HAP-1 (cell line): ENCODE results near the gene KMT5C.

Source experiments
- DNase-seq, 2 experiments: peaks; one replicate each; pipeline ENCODE4 v3.0.0-alpha.2; 2016 to 2020; ENCODE audit warnings: low spot score in 2 of 2
- H3K27me3 ChIP-seq: fragments of 250-450 bp; sonication (Bioruptor Pico); 2 replicates; pipeline ENCODE4 v1.5.1; 2020; ENCODE audit warnings: low read depth, mild to moderate bottlenecking, moderate library complexity
- H3K36me3 ChIP-seq: fragments of 250-450 bp; sonication (Bioruptor Pico); replicated peaks from 2 replicates; pipeline ENCODE4 v1.5.1; 2020; ENCODE audit warnings: mild to moderate bottlenecking
- H3K4me1 ChIP-seq: fragments of 250-450 bp; sonication (Bioruptor Pico); 2 replicates; pipeline ENCODE4 v1.5.1; 2020; ENCODE audit warnings: mild to moderate bottlenecking
- H3K4me3 ChIP-seq: fragments of 250-450 bp; sonication (Bioruptor Pico); 2 replicates; pipeline ENCODE4 v1.5.1; 2020; ENCODE audit warnings: mild to moderate bottlenecking, moderate library complexity
- H3K9me3 ChIP-seq: fragments of 250-450 bp; sonication (Bioruptor Pico); 2 replicates; pipeline ENCODE4 v1.5.1; 2020; ENCODE audit warnings: mild to moderate bottlenecking, moderate library complexity
- in situ Hi-C: fragments of 300-500 bp; cut with MboI; formaldehyde crosslinking; loops from 3 replicates; pipeline ENCODE4 v1.14.3; 2020; ENCODE audit warnings: low sequenced_read_pairs, inconsistent platforms, mixed read lengths

KMT5C gene

GRCh38 chr19:55345818-55346724, 6.4 kb downstream of the KMT5C start:
- no peaks in the 10 kb centered on the region for H3K9me3 ChIP-seq
- H3K27me3 ChIP-seq, result no peaks in the 10 kb centered on the region
- in situ Hi-C loops, result no loop called here
- peak in 1 of 2 experiments; percentile 66 for DNase-seq
- H3K4me3 ChIP-seq, result no peak overlapping the region
- H3K4me1 ChIP-seq, result peaks cover 26% of the 10 kb centered on the region
- H3K36me3 ChIP-seq, result peaks cover 54% of the 10 kb centered on the region

GRCh38 chr19:55346725-55347441, 7.2 kb downstream of the KMT5C start:
- H3K36me3 ChIP-seq, result peaks cover 49% of the 10 kb centered on the region
- no peak overlapping the region for H3K4me3 ChIP-seq
- H3K4me1 ChIP-seq, result peaks cover 20% of the 10 kb centered on the region
- no peaks in the 10 kb centered on the region for H3K9me3 ChIP-seq
- no peak for DNase-seq
- H3K27me3 ChIP-seq, result no peaks in the 10 kb centered on the region; the same call in 1 of the 2 replicates
- in situ Hi-C loops, result no loop called here

GRCh38 chr19:55347442-55348009, 7.8 kb downstream of the KMT5C start:
- in situ Hi-C loops, result no loop called here
- H3K4me1 ChIP-seq, result peaks cover 20% of the 10 kb centered on the region
- no peaks in the 10 kb centered on the region for H3K9me3 ChIP-seq
- H3K27me3 ChIP-seq, result peaks cover 6% of the 10 kb centered on the region
- DNase-seq, result no peak
- H3K36me3 ChIP-seq, result peaks cover 43% of the 10 kb centered on the region
- H3K4me3 ChIP-seq, result no peak overlapping the region

GRCh38 chr19:55348317-55349034, 8.8 kb downstream of the KMT5C start:
- H3K4me3 ChIP-seq, result no peak overlapping the region
- H3K27me3 ChIP-seq, result peaks cover 16% of the 10 kb centered on the region
- DNase-seq, result peak; percentile 39 to 88
- peaks cover 35% of the 10 kb centered on the region for H3K36me3 ChIP-seq
- no peaks in the 10 kb centered on the region for H3K9me3 ChIP-seq
- in situ Hi-C loops, result no loop called here
- H3K4me1 ChIP-seq, result peaks cover 24% of the 10 kb centered on the region

- in situ Hi-C loops, result no loop called here
- Histone ChIP-seq H3K9me3 (no peaks in the 10 kb centered on the region), H3K27me3 (peaks cover 31% of the 10 kb centered on the region), H3K4me3 (no peak overlapping the region), H3K4me1 (peaks cover 26% of the 10 kb centered on the region), H3K36me3 (peaks cover 20% of the 10 kb centered on the region)
- no peak for DNase-seq
Observed at GRCh38 chr19:55350620-55351315, 11.1 kb downstream of the KMT5C start.

GRCh38 chr19:55352040-55352439, 12.4 kb downstream of the KMT5C start:
- in situ Hi-C loops, result no loop called here
- Histone ChIP-seq H3K27me3 (peaks cover 41% of the 10 kb centered on the region), H3K4me1 (peaks cover 26% of the 10 kb centered on the region), H3K36me3 (peaks cover 10% of the 10 kb centered on the region), H3K9me3 (no peaks in the 10 kb centered on the region), H3K4me3 (no peak overlapping the region)
- DNase-seq, result no peak

GRCh38 chr19:55352549-55353145, 13.0 kb downstream of the KMT5C start:
- Histone ChIP-seq H3K4me3 (0 out of 2 replicates have a peak overlapping the region, but pooled peaks have one; percentile 50), H3K4me1 (peaks cover 25% of the 10 kb centered on the region), H3K36me3 (peaks cover 3% of the 10 kb centered on the region), H3K9me3 (no peaks in the 10 kb centered on the region), H3K27me3 (peaks cover 46% of the 10 kb centered on the region)
- no peak for DNase-seq
- in situ Hi-C loops, result no loop called here

- Histone ChIP-seq H3K36me3 (no peaks in the 10 kb centered on the region), H3K4me3 (peak overlapping the region; percentile 50), H3K27me3 (peaks cover 46% of the 10 kb centered on the region), H3K9me3 (no peaks in the 10 kb centered on the region), H3K4me1 (peaks cover 18% of the 10 kb centered on the region)
- DNase-seq, result no peak
- in situ Hi-C loops, result no loop called here
Observed at GRCh38 chr19:55353356-55353802, 13.7 kb downstream of the KMT5C start.

- in situ Hi-C loops, result no loop called here
- H3K27me3 ChIP-seq, result peaks cover 46% of the 10 kb centered on the region
- H3K9me3 ChIP-seq, result no peaks in the 10 kb centered on the region
- H3K4me3 ChIP-seq, result peak overlapping the region; percentile 50
- DNase-seq, result peak; percentile 63 to 88
- peaks cover 13% of the 10 kb centered on the region for H3K4me1 ChIP-seq
- no peaks in the 10 kb centered on the region for H3K36me3 ChIP-seq
Observed at GRCh38 chr19:55353803-55354697, 14.4 kb downstream of the KMT5C start.

GRCh38 chr19:55354698-55355212, 15.1 kb downstream of the KMT5C start, which contains the start of gene COX6B2:
Gene COX6B2 (minus strand): TSS chr19:55354719. CDS start chr19:55354521, 198 bp downstream.
- Histone ChIP-seq H3K27me3 (peaks cover 46% of the 10 kb centered on the region), H3K4me1 (peaks cover 8% of the 10 kb centered on the region), H3K36me3 (no peaks in the 10 kb centered on the region), H3K4me3 (peak within 1 kb of the TSS; percentile 50), H3K9me3 (no peaks in the 10 kb centered on the region)
- DNase-seq, result no peak
- in situ Hi-C loops, result no loop called here

- H3K4me3 ChIP-seq, result no peak overlapping the region
- in situ Hi-C loops, result no loop called here
- no peaks in the 10 kb centered on the region for H3K9me3 ChIP-seq
- H3K36me3 ChIP-seq, result no peaks in the 10 kb centered on the region
- DNase-seq, result no peak
- peaks cover 6% of the 10 kb centered on the region; the same call in 1 of the 2 replicates for H3K4me1 ChIP-seq
- peaks cover 46% of the 10 kb centered on the region for H3K27me3 ChIP-seq
Observed at GRCh38 chr19:55355213-55355821, 15.6 kb downstream of the KMT5C start.
